Calu3 (cell line): Measurements from ENCODE around the gene S1PR1. TPM values are rescaled to one million over a fixed set of nuclear protein-coding genes. Genes with fewer than 3 reads are reported as not detected.

Experiments used
- BruUV-seq: library from RNA; stranded (reverse); fragments of 400-500 nt; replicated peaks from 2 replicates; lab custom pipeline; 2021; lab: Mats Ljungman, UMichigan
- CTCF ChIA-PET: fragments of 300-600 bp; sonication (Branson Sonifier 250); formaldehyde crosslinking; loops from one replicate; lab custom pipeline; 2022; ENCODE audit warnings: antibody characterized with exemption; lab: Charles Lee
- DNase-seq: peaks from one replicate; pipeline ENCODE4 v3.0.0; 2022
- H3K27ac Mint-ChIP-seq: one replicate; pipeline ENCODE4 v1.8.0; 2022; ENCODE audit warnings: mixed read lengths; ENCODE audit not compliant: unreplicated experiment
- H3K27me3 Mint-ChIP-seq: one replicate; pipeline ENCODE4 v1.8.0; 2022; ENCODE audit warnings: mixed read lengths; ENCODE audit not compliant: unreplicated experiment
- H3K36me3 Mint-ChIP-seq: one replicate; pipeline ENCODE4 v1.8.0; 2022; ENCODE audit warnings: mild to moderate bottlenecking, moderate library complexity, mixed read lengths; ENCODE audit not compliant: insufficient read depth, unreplicated experiment
- H3K4me1 Mint-ChIP-seq: one replicate; pipeline ENCODE4 v1.8.0; 2022; ENCODE audit warnings: mild to moderate bottlenecking, low read depth, mixed read lengths; ENCODE audit not compliant: unreplicated experiment
- H3K4me3 Mint-ChIP-seq: one replicate; pipeline ENCODE4 v1.8.0; 2022; ENCODE audit warnings: mild to moderate bottlenecking, low read depth, moderate library complexity, mixed read lengths; ENCODE audit not compliant: unreplicated experiment
- H3K9me3 Mint-ChIP-seq: one replicate; pipeline ENCODE4 v1.8.0; 2022; ENCODE audit warnings: low read depth, mixed read lengths; ENCODE audit not compliant: unreplicated experiment
- CTCF ChIP-seq: fragments of 200-600 bp; IDR thresholded peaks from one replicate; pipeline ENCODE4 v1.8.0; 2022; ENCODE audit warnings: antibody characterized with exemption; ENCODE audit not compliant: unreplicated experiment
- intact Hi-C: fragments of 100-400 bp; cut with micrococcal nuclease; formaldehyde crosslinking; loops from one replicate; pipeline ENCODE4 v1.10.0; 2022; ENCODE audit not compliant: unreplicated experiment
- total RNA-seq: library from RNA; stranded (reverse); gene quantifications from 2 replicates; pipeline ENCODE4 v1.2.3, GENCODE V29; 2022

Gene S1PR1
- total RNA-seq, 1 experiment from 2014 or later = not detected

DNA sequence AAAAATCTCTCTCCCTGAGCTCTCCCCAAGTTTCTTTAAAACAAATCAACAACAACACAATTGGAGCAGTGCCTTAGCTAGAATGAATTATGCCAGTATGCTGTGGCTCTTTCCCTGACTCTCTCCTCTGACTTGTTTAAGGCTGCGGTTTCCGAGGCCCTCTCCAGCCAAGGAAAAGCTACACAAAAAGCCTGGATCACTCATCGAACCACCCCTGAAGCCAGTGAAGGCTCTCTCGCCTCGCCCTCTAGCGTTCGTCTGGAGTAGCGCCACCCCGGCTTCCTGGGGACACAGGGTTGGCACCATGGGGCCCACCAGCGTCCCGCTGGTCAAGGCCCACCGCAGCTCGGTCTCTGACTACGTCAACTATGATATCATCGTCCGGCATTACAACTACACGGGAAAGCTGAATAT, 1.9 kb downstream of the S1PR1 start:
- H3K9me3 Mint-ChIP-seq = no peaks in the 10 kb centered on the region

GRCh38 chr1:101239095-101240040, 2.5 kb downstream of the S1PR1 start:
- no peak for DNase-seq
- no peak for TF ChIP-seq CTCF
- intact Hi-C loops = loop anchor here (2.0 to 5.0 kb wide), 2 partner anchors 237 to 319 kb away; no protein-coding TSS in a partner anchor
- Mint-ChIP-seq H3K27me3 (peaks cover 63% of the 10 kb centered on the region), H3K4me3 (no peak overlapping the region), H3K27ac (no peak overlapping the region), H3K4me1 (peaks cover 21% of the 10 kb centered on the region), H3K36me3 (peaks cover 19% of the 10 kb centered on the region), H3K9me3 (no peaks in the 10 kb centered on the region)
- CTCF ChIA-PET = interaction anchor here (1.0 to 1.4 kb wide), 2 partner anchors 15 to 49 kb away, joined by 3 to 8 read pairs; no protein-coding TSS in a partner anchor
- BruUV-seq = no TSS peak

More for the DNA sequence above, 1.9 kb downstream of the S1PR1 start:
- H3K36me3 Mint-ChIP-seq = peaks cover 19% of the 10 kb centered on the region
- peaks cover 65% of the 10 kb centered on the region for H3K27me3 Mint-ChIP-seq
- H3K4me3 Mint-ChIP-seq = no peak overlapping the region
- TF ChIP-seq CTCF = peak; percentile 81
- CTCF ChIA-PET = interaction anchor here (0.6 to 1.4 kb wide), 4 partner anchors 9 to 289 kb away, joined by 3 to 8 read pairs (median 3); no protein-coding TSS in a partner anchor
- peak; percentile 81 for DNase-seq
- H3K27ac Mint-ChIP-seq = no peak overlapping the region
- intact Hi-C loops = loop anchor here (2.0 to 5.0 kb wide), 2 partner anchors 236 to 318 kb away; no protein-coding TSS in a partner anchor
- H3K4me1 Mint-ChIP-seq = peaks cover 21% of the 10 kb centered on the region
- no TSS peak for BruUV-seq

GRCh38 chr1:101240041-101240430, 3.2 kb downstream of the S1PR1 start:
- Mint-ChIP-seq H3K27me3 (peaks cover 63% of the 10 kb centered on the region), H3K9me3 (no peaks in the 10 kb centered on the region), H3K4me3 (no peak overlapping the region), H3K36me3 (peaks cover 19% of the 10 kb centered on the region), H3K4me1 (peaks cover 21% of the 10 kb centered on the region), H3K27ac (no peak overlapping the region)
- no peak for TF ChIP-seq CTCF
- CTCF ChIA-PET = no interaction called here
- no TSS peak for BruUV-seq
- DNase-seq = no peak
- intact Hi-C loops = no loop called here

GRCh38 chr1:101241485-101242225, 4.8 kb downstream of the S1PR1 start:
- intact Hi-C loops = no loop called here
- Mint-ChIP-seq H3K9me3 (no peaks in the 10 kb centered on the region), H3K4me3 (no peak overlapping the region), H3K27ac (no peak overlapping the region), H3K27me3 (peaks cover 49% of the 10 kb centered on the region), H3K36me3 (peaks cover 4% of the 10 kb centered on the region), H3K4me1 (peaks cover 9% of the 10 kb centered on the region)
- CTCF ChIA-PET = no interaction called here
- DNase-seq = no peak
- no TSS peak for BruUV-seq
- no peak for TF ChIP-seq CTCF
